ENCODE data around the gene SMOC2.

GRCh38 chr6:168475188-168476013 lies 34.4 kb downstream of the SMOC2 start:
- TF ChIP-seq ATF2 (tag by site-specific recombination; IDR thresholded peaks at IDR 0.05; ENCODE audit: low read depth) (no peak), RBAK (tag by site-specific recombination; IDR thresholded peaks at IDR 0.05) (no peak), REPIN1 (tag by site-specific recombination; IDR thresholded peaks at IDR 0.05; ENCODE audit: low read depth) (no peak), ZBTB17 (tag by site-specific recombination; IDR thresholded peaks at IDR 0.05) (no peak), KLF16 (tag by site-specific recombination; IDR thresholded peaks at IDR 0.05) (no peak), ZNF639 (tag by site-specific recombination; IDR thresholded peaks at IDR 0.05) (no peak), CTCF (tag by site-specific recombination; IDR thresholded peaks at IDR 0.05) (no peak), ZBTB44 (tag by site-specific recombination; IDR thresholded peaks at IDR 0.05) (no peak), ZNF10 (tag by site-specific recombination; IDR thresholded peaks at IDR 0.05) (no peak), ZNF518A (tag by site-specific recombination; conservative IDR thresholded peaks at IDR 0.05; ENCODE audit: low read depth) (no peak), REST (tag by site-specific recombination; IDR thresholded peaks at IDR 0.05) (no peak)

Measured in HEK293 (cell line).